ENCODE results near the gene MAP7D2.

The MAP7D2 gene

DNA sequence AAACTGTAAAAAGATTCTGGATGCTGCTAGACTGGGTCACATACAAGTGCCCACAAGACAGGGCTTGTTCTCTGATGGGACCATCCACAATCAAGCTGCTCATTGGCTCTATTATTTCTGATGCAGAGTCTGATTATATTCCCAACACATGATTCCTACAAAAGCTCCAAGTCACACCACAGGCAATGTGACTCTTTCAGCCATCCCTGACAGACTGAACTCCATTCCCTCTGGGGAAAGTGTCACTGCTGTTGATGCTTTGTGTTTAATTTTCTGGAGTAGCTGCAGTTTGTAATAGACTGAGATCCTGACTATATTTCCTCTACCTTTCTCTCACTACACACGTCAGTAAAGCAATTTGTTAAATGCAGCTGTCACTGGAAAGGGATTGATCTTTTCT lies 70.5 kb downstream of the MAP7D2 start:
- no peak for DNase-seq (ENCODE audit: low read depth, low spot score)

DNA sequence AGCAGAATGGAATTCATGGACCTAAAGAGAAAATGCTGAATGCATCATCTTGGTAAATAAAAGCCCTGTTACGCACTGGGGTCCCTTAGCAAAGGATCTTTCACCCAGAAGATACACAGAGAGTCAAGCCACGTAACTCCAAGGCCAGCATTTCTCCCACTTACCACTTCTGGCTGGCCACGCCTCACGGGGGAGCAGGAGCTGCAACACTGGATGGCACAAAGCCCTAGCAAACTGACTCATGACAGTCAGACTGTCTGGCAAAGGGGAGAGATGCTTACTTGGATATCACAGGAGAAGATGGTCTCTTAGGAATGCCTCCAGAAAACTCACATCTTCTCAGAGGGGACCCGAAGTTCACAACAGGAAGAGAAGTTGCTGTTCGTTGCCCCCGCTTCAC lies 74.5 kb downstream of the MAP7D2 start:
- no peak for DNase-seq (ENCODE audit: low read depth, low spot score)

DNA sequence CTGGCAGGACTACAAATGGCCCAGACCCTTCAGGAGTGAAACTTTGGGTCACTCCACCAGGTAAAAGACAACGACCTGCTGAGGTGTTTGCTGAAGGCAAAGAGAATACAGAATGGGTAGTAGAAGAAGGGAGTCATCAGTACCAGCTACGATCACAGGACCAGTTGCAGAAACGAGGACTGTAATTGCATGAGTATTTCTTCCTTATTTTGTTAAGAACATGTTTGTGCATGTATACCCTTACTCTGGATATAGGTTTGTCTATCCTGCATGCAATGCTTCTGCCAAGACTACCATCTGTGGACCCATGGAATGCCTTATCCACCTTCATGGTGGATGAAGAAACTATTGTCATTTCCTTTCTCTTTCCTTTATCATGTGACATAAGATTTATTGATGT lies 77.7 kb downstream of the MAP7D2 start:
- DNase-seq (ENCODE audit: low read depth, low spot score) = no peak

DNA sequence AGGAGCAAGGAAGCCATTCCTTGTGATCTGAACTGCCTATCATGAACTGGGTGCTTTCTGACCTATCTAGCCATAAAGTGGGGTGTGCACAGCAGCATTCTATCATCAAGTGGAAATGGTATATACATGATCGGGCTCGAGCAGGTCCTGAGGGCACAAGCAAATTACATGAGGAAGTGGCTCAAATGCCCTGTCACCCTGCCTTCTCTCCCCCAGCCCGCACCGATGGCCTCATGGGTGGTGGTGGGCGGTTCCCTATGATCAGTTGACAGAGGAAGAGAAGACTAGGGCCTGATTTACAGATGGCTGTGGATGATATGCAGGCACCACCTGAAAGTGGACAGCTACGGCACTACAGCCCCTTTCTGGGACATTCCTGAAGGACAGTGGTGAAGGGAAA lies 79.5 kb downstream of the MAP7D2 start:
- no peak for DNase-seq (ENCODE audit: low read depth, low spot score)

DNA sequence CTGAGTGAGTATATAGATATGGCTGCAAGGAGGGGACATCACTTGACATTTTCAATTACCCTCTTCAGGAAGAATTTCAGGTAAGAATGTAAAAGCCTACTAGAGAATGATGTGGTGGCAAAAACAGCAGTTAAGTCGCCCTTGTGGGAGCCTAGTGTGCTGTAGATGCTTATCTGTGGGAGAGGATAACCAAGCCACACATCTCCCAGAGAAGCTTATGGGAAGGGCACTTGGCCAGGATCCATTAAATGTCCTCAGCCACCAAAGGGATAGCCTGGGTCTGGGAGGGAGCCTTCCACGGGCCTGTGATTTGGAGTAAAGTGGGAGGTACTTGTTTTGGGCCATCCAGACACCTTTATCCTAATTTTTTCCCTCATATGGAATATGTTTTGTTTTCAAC lies 84.5 kb downstream of the MAP7D2 start:
- DNase-seq (ENCODE audit: low read depth, low spot score) = no peak

DNA sequence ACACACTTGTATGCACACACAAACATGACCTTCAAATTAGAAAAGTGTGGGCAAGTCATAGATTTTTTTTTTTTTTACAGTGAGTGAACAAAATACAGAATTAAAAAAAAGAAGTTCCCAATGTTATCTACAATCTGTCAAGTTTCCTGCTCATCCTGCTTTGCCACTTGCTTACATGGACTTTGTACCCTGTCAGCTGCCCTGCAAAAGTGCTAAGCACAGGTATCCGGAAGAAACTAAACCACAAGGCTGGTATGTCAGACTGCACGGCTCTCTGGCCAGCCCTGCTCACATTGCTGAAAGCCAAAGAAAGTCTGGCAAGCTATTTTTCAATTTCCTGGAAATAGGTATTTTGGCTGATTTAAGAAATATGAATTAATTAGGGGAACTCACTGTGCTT lies 87.0 kb downstream of the MAP7D2 start:
- peak; percentile 13 for DNase-seq (ENCODE audit: low read depth, low spot score)

DNA sequence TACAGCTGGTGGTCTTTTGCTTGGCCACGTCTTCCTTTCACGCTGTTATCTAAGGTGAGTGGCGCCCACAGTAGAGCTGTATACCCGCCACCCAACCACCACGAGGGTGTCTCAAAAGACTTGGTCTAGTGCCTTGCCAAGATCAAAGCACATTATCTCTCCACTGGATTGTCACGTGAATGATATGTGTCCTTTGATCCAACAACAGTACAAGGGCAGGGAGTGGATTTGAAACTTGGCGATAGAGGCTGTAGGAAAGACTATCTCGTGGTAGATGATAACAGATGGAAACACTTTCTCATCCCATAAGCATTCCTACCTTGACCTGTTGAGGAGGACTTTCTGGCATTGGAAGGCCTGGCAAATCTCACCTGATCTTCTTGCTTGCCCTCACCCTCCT lies 88.1 kb downstream of the MAP7D2 start:
- no peak for DNase-seq (ENCODE audit: low read depth, low spot score)

DNA sequence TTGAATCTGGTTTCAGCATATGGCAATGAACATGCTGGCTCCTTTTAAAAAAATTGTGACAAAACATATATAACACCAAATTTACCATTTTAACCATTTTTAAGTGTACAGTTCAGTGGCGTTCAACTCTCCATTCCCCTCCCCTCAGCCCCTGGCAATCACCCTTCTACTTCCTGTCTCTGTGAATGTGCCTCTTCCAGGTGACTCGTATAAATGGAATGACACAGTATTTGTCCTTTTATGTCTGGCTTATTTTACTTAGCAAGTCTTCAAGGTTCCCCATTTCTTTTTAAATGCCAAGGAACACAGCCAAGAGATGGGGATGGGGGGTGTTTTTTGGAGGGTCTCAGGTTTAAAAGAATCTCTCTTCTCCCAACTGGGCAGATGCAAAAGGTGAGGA lies 90.4 kb downstream of the MAP7D2 start:
- DNase-seq (ENCODE audit: low read depth, low spot score) = peak; percentile 41

DNA sequence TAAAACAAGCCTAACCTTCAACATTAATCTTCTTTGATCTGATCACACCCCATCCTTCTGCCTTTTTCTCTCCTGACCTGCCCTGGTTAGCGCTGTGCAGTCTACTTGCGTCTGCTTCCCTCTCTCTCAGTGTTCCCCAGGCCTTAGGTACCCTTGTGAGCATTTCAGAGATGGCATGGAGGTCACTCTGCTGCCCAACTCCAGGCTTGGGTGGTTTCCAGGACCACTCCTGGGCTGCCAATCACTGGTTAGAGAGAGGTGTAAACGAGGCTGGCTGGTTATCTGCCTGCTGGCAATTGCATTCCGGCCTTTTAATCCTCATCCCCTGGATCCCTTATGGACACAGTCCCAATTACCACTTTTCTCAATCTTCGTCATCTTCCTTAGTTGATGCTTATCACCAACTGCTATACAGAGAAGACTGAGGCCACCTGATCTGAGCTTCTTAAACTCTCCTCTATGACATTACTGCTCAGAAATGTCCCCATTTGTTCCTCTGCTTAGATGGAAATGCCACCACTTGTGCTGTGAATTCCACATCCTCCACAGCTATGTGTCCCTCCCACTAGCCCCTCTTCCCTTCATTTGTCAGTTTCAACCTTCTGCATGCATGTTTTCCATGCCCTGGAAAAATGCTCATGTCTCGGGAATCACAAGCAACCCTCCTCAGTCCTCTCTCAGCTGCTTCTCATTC lies 96.9 kb downstream of the MAP7D2 start:
- DNase-seq (ENCODE audit: low read depth, low spot score) = no peak

DNA sequence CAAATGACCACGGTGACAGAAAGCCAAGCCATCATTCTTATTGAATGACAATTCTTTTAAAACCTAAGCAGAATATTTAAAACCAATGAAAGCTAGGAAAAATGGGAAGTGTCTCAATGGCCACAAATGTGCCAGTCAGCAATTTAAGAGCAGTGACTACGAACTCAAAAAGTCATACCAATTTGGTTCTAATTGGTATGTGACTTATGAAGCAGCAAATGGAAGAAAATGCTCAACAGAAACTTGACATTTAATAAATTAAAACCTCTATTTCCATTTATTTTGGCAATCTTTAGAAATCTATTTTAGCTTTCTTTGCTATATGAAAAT lies 100.1 kb downstream of the MAP7D2 start:
- no peak for DNase-seq (ENCODE audit: low read depth, low spot score)

DNA sequence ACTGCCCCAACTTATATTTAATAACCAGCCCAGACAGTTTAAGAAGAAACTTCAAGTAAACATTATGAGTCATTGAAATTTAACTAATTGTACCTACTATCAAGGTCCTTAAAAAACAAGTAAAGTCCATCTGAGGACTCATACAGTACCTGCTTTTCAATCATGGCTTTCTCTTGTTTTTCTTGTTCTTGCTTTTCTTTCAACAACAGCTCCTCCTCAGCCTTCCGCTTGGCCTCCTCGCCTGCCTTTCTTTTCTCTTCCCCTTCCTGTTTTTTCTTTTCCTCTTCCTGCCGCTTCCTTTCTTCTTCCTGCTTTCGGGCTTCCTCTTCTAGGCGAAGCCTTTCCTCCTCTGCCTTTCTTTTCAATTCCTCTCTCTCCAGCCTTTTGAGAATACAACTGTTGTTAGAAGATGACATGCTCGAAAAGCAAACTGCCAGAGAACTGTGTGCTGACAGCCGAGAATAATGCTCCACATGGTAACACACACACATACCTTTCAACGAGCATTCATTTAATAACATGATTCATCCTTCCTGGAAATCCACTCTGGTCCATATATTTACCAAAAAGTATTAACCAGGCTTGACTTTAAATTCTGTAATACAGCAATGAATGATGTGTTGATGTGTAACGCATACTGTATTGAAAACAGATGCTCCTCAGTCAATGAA lies 100.6 kb downstream of the MAP7D2 start:
- DNase-seq (ENCODE audit: low read depth, low spot score) = no peak

DNA sequence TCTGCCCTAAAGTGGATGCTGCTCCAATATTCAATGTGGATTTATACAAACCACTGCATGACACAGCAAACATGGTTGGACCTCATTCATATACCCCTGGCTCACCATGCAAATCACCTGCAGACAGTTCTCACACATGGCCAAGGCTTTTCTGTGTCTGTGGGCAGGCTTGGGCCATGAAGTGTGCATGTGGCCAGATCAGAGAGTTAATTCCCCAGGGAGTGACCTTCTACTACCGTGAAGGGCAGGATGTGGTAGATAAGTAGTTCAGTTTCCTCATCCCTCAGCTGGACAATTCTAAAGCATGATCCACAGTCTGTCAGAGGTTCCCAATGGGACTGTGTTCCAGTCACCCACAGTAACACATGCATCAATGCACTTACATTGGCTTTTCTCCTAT lies 101.3 kb downstream of the MAP7D2 start:
- no peak for DNase-seq (ENCODE audit: low read depth, low spot score)

DNA sequence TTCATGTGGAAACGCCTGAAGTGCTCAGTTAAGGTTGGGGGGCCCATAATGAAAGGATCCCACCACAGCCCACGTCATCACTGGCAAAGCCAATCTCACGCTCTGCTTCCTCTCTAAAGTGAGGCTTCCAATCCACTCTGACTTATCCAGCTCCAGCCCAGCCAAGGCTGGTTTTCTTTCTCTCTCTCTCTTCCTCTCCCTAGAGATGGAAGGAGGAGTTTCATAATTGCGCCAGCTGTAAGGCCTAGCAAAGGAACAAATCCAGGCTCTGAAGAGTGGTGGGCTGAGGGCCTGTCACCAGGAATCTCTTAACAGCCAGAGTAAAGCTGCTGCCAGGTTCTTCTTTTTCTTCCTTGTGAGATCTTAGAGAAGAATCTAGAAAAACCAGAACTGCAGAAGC lies 105.1 kb downstream of the MAP7D2 start:
- no peak for DNase-seq (ENCODE audit: low read depth, low spot score)

DNA sequence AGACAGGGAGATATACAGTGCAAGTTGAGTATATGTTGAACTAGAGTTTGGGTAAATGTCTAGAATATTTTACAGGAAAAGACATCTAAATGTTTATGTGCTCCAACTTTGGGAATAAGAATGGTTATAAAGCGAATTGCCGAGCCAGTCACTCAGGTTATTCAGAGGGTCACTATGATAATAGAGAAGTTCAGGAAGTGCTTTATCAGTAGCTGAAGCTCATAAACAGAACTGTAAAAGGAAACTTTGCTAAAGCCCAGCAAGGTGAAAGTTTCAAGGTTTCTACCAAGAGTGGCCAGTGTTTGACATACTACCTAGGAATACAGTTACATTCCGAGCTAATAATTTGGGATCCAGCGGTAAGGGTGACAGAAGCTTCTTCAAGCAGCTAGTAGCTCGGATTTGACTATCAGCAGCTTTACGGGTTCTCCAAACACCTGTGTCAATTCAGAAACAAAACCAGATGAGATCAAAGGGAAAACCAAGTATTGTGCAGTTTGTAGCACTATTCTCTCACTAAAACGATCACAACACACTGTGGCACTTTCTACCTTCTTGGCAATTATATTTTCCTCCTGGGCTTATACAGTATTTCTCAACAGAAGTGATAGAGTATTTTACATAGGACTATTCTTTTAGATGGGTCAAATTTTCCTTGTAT lies 108.6 kb downstream of the MAP7D2 start:
- DNase-seq (ENCODE audit: low read depth, low spot score) = no peak

DNA sequence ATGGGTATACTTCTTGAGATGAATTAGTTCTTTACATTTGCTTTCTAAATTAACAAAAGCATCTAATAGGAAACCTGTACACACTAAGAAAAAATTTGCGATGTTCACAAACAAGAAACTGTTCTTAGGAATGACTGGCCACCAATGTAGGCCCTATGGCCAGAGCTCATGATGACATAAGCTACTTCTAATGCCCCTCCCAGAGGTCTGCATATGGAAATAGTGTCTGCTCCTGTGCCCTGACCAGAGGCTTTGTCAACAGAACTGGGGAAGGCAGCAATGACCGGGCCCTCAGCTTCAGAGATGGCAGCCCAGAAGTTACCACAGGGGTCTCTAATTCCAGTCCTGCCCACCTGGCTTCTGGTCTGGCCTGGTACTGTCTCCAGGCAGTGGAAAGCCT lies 110.8 kb downstream of the MAP7D2 start:
- DNase-seq (ENCODE audit: low read depth, low spot score) = no peak

DNA sequence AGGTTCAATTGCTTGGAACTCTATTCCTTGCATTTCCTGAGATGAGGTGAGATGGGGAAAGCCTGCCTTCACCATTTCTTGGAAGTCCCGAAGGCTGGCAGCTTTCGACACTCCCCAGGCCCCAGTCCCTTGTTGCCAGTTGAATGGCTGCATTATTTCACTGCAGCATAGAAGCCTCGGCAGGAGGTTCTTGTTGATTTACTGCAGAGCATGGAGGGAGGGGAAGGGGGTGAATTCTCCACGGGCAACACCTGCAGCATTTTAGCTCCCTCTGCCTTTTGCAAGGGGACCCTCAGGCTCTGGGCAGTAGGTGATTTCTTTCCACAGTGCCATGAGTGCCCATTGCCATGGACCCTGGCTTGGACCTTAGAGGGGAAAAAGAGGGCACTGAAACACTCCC lies 115.1 kb downstream of the MAP7D2 start:
- DNase-seq (ENCODE audit: low read depth, low spot score) = no peak

DNA sequence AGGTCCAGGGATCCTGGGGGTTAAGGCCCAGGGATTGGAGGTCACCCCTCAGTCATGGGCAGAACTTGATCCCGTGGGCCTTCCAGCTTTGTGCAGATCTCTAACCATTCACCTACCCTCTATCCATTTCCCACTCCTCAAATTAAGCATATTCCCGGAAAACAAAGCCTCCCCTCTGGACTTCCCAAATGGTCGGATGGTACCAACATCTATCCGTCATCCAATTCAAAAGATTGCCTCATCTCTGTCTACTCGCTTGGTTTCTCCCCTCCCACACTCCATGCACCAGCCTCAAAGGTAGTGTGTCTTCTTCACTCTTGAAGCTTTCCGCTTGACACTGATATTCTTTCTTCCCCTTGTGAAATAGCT lies 125.4 kb downstream of the MAP7D2 start:
- no peak for DNase-seq (ENCODE audit: low read depth, low spot score)

DNA sequence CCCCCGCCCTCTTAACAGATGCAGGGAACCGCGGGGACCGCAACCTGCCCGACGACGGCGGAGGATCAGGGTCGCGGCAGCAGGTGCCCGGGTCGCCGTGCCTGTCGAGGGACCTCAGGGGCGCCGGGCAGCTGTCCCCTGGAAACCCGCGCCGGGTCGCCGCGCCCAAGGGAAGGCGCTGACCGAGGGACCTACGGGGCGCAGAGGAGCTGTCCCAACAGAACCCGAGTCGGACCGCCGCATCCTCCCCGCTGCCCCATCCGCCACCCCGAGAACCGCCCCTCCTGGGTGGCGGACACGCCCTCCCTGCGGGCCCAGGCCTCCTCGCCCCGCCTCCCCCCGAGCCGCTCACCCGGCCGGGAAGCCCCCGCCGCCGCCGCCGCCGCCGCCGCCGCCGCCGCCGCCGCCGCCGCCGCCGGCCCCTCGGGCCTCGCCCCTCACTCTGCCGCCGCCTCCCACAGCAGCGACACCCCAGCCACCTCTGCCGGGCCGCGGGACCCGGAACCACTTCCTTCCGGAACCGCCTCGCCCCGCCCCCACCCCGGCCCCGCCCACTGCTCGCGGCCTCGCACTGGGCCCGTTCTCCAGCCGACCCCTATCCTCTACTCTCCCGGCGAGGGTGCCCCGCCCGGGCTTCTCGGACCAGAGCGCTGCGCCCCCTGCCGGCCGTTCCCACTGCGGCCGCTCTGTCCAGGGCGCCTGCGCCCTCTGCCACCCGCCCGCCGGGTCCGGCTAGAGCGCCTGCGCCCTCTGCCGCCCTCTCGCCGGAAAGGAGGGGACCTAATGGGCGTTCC lies 126.0 kb downstream of the MAP7D2 start, which contains the start of gene BCLAF3:
Gene BCLAF3 (minus strand): TSS at position 506 of the 794 bp plus-strand sequence. CDS start 20,797 bp downstream, outside the sequence.
- peak; percentile 94 for DNase-seq (ENCODE audit: low read depth, low spot score)

DNA sequence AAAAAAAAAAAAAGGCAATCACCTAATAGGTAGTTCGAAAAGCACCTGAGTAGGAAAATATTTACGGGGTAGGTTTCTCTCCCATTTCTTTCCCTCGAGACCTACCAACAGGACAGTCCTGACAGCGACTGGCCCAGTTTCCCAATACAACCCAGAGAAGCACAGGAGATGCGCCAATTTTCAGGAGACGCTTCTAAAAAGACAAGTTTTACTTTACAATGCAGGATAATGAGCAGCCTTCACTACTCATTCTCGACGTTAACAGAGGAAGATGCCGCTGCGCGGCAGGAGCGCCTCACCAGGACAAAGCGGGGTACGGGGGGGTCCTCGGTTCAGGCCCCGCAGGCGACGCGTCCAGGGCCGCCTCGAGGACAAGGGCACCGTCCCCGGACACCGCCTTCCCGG lies 126.6 kb downstream of the MAP7D2 start:
- DNase-seq (ENCODE audit: low read depth, low spot score) = peak; percentile 6

DNA sequence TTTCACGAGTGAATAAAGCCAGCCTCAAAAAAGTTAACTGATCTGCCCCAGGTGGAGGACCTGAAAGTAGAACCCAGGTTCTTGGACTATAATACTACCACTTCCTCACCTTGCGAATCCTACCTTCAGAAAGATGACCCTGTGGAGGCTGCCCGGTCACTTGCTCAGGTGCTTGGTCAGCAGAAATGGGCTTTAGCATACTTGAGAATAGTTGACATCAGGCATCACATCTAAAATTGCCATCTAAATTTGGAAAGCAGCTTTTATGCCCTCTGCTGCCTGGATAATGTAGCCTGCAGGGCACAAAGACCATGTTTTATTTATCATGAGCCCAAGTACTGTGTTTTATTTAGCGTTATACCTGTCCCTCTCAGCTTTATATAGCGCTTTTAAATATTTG lies 128.9 kb downstream of the MAP7D2 start:
- DNase-seq (ENCODE audit: low read depth, low spot score) = no peak

DNA sequence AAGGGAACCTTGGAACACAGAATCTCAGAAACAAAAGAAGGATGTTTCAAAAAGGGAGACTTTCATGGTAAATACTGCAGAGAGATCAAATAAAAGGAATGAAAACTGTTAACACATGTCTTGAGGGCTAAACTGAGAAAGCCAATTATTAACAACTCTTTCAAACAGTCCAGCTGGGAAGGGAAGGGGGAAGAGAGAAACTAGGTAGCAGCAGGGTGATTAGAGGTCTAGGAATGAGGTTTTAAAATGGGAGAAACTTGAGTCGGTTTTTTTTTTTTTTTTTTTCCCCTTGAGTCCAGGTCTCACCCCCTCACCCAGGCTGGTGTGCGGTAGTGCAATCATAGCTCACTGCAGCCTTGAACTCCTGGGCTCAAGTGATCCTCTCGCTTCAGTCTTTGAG lies 130.2 kb downstream of the MAP7D2 start:
- DNase-seq (ENCODE audit: low read depth, low spot score) = no peak

DNA sequence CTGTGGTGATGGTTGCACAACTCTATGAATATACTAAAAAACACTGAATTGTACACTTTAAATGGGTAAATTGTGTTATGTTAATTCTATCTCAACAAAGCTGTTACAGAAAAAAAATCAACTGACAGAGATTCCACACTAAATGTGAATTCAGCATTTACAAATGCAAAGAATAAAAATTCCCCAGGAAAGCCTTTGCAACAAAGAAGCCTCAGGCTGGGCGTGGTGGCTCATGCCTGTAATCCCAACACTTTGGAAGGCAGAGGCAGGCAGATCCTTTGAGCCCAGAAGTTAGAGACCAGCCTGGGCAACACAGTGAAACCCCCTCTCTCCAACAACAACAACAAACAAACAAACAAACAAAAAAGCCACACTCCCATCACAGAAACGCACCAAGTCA lies 134.8 kb downstream of the MAP7D2 start:
- no peak for DNase-seq (ENCODE audit: low read depth, low spot score)
